ENCODE results near the gene ARHGAP6. TPM values are rescaled to one million over a fixed set of nuclear protein-coding genes. Genes with fewer than 3 reads are reported as not detected.

The ARHGAP6 gene
- total and polyA plus RNA-seq, 8 donors = 2.2 to 26.4 (median 8.7) TPM

DNA sequence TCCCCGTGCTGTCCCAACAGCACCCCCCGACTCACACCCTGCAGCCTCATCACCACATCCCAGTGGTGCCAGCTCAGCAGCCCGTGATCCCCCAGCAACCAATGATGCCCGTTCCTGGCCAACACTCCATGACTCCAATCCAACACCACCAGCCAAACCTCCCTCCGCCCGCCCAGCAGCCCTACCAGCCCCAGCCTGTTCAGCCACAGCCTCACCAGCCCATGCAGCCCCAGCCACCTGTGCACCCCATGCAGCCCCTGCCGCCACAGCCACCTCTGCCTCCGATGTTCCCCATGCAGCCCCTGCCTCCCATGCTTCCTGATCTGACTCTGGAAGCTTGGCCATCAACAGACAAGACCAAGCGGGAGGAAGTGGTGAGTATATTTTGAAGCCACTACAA lies 367.1 kb downstream of the ARHGAP6 start:
- Histone ChIP-seq H3K27me3 (peaks cover 0 to 4% (median 0%) of the 10 kb centered on the region in 3 donors), H3K4me3 (no peak overlapping the region), H3K36me3 (no peaks in the 10 kb centered on the region), H3K9me3 (no peaks in the 10 kb centered on the region), H3K27ac (no peak overlapping the region), H3K4me1 (peaks cover 0 to 10% (median 0%) of the 10 kb centered on the region in 4 donors)
- intact Hi-C loops (cut with DNase I; ENCODE audit: low total_unique reads) = no loop called here
- TF ChIP-seq POLR2AphosphoS5 (IDR thresholded peaks at IDR 0.05) (no peak), POLR2A (IDR thresholded peaks at IDR 0.05) (no peak), EP300 (IDR thresholded peaks at IDR 0.05) (no peak)
- TF ChIP-seq, protein P1, sequence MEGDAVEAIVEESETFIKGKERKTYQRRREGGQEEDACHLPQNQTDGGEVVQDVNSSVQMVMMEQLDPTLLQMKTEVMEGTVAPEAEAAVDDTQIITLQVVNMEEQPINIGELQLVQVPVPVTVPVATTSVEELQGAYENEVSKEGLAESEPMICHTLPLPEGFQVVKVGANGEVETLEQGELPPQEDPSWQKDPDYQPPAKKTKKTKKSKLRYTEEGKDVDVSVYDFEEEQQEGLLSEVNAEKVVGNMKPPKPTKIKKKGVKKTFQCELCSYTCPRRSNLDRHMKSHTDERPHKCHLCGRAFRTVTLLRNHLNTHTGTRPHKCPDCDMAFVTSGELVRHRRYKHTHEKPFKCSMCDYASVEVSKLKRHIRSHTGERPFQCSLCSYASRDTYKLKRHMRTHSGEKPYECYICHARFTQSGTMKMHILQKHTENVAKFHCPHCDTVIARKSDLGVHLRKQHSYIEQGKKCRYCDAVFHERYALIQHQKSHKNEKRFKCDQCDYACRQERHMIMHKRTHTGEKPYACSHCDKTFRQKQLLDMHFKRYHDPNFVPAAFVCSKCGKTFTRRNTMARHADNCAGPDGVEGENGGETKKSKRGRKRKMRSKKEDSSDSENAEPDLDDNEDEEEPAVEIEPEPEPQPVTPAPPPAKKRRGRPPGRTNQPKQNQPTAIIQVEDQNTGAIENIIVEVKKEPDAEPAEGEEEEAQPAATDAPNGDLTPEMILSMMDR (IDR thresholded peaks at IDR 0.05) = no peak
- 81 to 96% (median 91%) methylated on average over 6 to 9 of the region's 9 CpGs for WGBS, 5 donors
- DNase-seq = no peak

DNA sequence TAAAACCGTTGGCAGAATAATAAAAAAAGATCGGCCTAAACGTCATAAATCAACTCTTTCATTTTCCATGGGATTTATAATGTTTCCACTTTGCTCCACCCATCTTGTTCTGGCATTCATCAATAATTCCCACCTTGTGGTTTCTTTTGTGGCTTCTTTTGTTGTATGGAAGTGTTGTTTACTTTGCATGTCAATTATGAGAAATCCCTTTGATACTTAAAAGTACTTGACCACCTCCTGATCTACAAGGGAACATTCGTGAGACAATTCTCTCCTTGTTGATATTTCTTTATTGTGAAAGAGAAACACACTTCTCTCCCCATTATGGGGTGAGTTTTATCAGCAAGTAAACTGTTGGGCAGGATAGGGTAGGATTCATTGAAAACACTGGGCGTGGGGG lies 369.7 kb downstream of the ARHGAP6 start:
- peaks cover 0 to 4% (median 0%) of the 10 kb centered on the region in 3 donors for H3K27me3 ChIP-seq
- H3K4me3 ChIP-seq = no peak overlapping the region
- no peaks in the 10 kb centered on the region for H3K9me3 ChIP-seq
- H3K4me1 ChIP-seq = peaks cover 0 to under 1% (median 0%) of the 10 kb centered on the region in 4 donors
- H3K36me3 ChIP-seq = no peaks in the 10 kb centered on the region
- intact Hi-C loops (cut with DNase I; ENCODE audit: low total_unique reads) = no loop called here
- WGBS, 5 donors = 32 to 53% (median 46%) methylated on average over 5 of the region's 5 CpGs
- H3K27ac ChIP-seq = no peak overlapping the region
- TF ChIP-seq EP300 (IDR thresholded peaks at IDR 0.05) (no peak), POLR2AphosphoS5 (IDR thresholded peaks at IDR 0.05) (no peak), POLR2A (IDR thresholded peaks at IDR 0.05) (no peak)
- TF ChIP-seq, protein P1 (IDR thresholded peaks at IDR 0.05) = no peak
- no peak for DNase-seq

- no peak for TF ChIP-seq EP300 (IDR thresholded peaks at IDR 0.05)
- TF ChIP-seq, protein P1 (IDR thresholded peaks at IDR 0.05) = no peak
- no peak for TF ChIP-seq POLR2AphosphoS5 (IDR thresholded peaks at IDR 0.05)
- no peak for TF ChIP-seq POLR2A (IDR thresholded peaks at IDR 0.05)
- H3K4me1 ChIP-seq = no peaks in the 10 kb centered on the region
- 62 to 95% (median 84%) methylated on average over 2 of the region's 2 CpGs for WGBS, 5 donors
- H3K9me3 ChIP-seq = no peaks in the 10 kb centered on the region
- intact Hi-C loops (cut with DNase I; ENCODE audit: low total_unique reads) = no loop called here
- no peak for DNase-seq
- H3K36me3 ChIP-seq = no peaks in the 10 kb centered on the region
- H3K27ac ChIP-seq = no peak within 1 kb of the TSS
- no peak within 1 kb of the TSS for H3K4me3 ChIP-seq
- peaks cover 0 to 4% (median 0%) of the 10 kb centered on the region in 3 donors for H3K27me3 ChIP-seq
Observed at GRCh38 chrX:11293113-11293512, 372.6 kb downstream of the ARHGAP6 start, which contains the start of gene AMELX. Gene AMELX (plus strand): TSS chrX:11293413. CDS start chrX:11294789, 1,376 bp downstream.

GRCh38 chrX:11290416-11291102 lies 375.2 kb downstream of the ARHGAP6 start:
- no peak for DNase-seq
- Histone ChIP-seq H3K4me3 (no peak overlapping the region), H3K27ac (no peak overlapping the region), H3K27me3 (no peaks in the 10 kb centered on the region), H3K9me3 (no peaks in the 10 kb centered on the region), H3K4me1 (no peaks in the 10 kb centered on the region), H3K36me3 (no peaks in the 10 kb centered on the region)
- intact Hi-C loops (cut with DNase I; ENCODE audit: low total_unique reads) = no loop called here
- TF ChIP-seq POLR2AphosphoS5 (IDR thresholded peaks at IDR 0.05) = no peak
- TF ChIP-seq, protein P1 (IDR thresholded peaks at IDR 0.05) = no peak
- no peak for TF ChIP-seq EP300 (IDR thresholded peaks at IDR 0.05)
- no peak for TF ChIP-seq POLR2A (IDR thresholded peaks at IDR 0.05)
- WGBS, 5 donors = 64 to 81% (median 70%) methylated on average over 8 of the region's 8 CpGs
